OCI-LY7 (cell line): Measurements from ENCODE around the gene LSAMP.

Experiments
- EZH2phosphoT487 ChIP-seq: fragments of 200-600 bp; sonication (generic); IDR thresholded peaks from 2 replicates; pipeline ENCODE4 v1.6.1; 2018; ENCODE audit warnings: low read depth, borderline replicate concordance, mild to moderate bottlenecking, mixed run types, antibody characterized with exemption, low read length, moderate library complexity, mixed read lengths
- TF ChIP-seq, protein P1 (sequence below): fragments of 200-600 bp; sonication (generic); conservative IDR thresholded peaks from 2 replicates; pipeline ENCODE4 v1.5.1; 2014; ENCODE audit warnings: mild to moderate bottlenecking, antibody characterized with exemption, low read length, moderate library complexity, mixed read lengths

GRCh38 chr3:116263842-116264545 is 181.3 kb downstream of the LSAMP start:
- TF ChIP-seq, protein P1, sequence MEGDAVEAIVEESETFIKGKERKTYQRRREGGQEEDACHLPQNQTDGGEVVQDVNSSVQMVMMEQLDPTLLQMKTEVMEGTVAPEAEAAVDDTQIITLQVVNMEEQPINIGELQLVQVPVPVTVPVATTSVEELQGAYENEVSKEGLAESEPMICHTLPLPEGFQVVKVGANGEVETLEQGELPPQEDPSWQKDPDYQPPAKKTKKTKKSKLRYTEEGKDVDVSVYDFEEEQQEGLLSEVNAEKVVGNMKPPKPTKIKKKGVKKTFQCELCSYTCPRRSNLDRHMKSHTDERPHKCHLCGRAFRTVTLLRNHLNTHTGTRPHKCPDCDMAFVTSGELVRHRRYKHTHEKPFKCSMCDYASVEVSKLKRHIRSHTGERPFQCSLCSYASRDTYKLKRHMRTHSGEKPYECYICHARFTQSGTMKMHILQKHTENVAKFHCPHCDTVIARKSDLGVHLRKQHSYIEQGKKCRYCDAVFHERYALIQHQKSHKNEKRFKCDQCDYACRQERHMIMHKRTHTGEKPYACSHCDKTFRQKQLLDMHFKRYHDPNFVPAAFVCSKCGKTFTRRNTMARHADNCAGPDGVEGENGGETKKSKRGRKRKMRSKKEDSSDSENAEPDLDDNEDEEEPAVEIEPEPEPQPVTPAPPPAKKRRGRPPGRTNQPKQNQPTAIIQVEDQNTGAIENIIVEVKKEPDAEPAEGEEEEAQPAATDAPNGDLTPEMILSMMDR: no peak
- TF ChIP-seq EZH2phosphoT487: no peak
